Lower lobe of right lung (tissue), 2 donors: ENCODE results near the gene PLEKHG3. TPM values are rescaled to one million over a fixed set of nuclear protein-coding genes. Genes with fewer than 3 reads are reported as not detected.

ENCODE experiments used
- ATAC-seq, 2 donors: fragments of 200-7000 bp; cut with Tn5 transposase; one replicate each; pipeline ENCODE4 v1.9.1; 2020 to 2022; ENCODE audit warnings: mild to moderate bottlenecking in 2 of 2, moderate library complexity in 2 of 2
- DNase-seq: peaks from one replicate; pipeline ENCODE4 v3.0.0-alpha.2; 2020
- H3K27ac ChIP-seq: fragments of 200-600 bp; one replicate; pipeline ENCODE4 v1.8.0; 2022
- H3K27me3 ChIP-seq: fragments of 200-600 bp; one replicate; pipeline ENCODE4 v1.8.0; 2022; ENCODE audit warnings: low read depth
- H3K36me3 ChIP-seq: fragments of 200-600 bp; one replicate; pipeline ENCODE4 v1.8.0; 2022; ENCODE audit warnings: mild to moderate bottlenecking
- H3K4me1 ChIP-seq: fragments of 200-600 bp; one replicate; pipeline ENCODE4 v1.8.0; 2022
- H3K4me3 ChIP-seq: fragments of 200-600 bp; one replicate; pipeline ENCODE4 v1.8.0; 2022; ENCODE audit warnings: mild to moderate bottlenecking
- H3K9me3 ChIP-seq: fragments of 200-600 bp; one replicate; pipeline ENCODE4 v1.8.0; 2022
- CTCF ChIP-seq: fragments of 200-600 bp; IDR thresholded peaks from one replicate; pipeline ENCODE4 v1.8.0; 2022; ENCODE audit warnings: antibody characterized with exemption, mild to moderate bottlenecking
- intact Hi-C: fragments of 100-400 bp; cut with DNase I; formaldehyde crosslinking; loops from one replicate; pipeline ENCODE4 v1.11.0; 2022
- total RNA-seq: library from RNA; stranded (reverse); fragmentation: NEBNext Ultra II Directional; extraction: Animal tissue kit (Norgen Biotek cat#: 25700); gene quantifications from one replicate; pipeline ENCODE4 v1.2.1, GENCODE V29; 2021
- donor health status: DM: no; HTN: yes; CAD: no; lungs with severe emphysema.

PLEKHG3 gene
- total RNA-seq, 1 donor from 2014 or later, result 33.1 TPM

GRCh38 chr14:64711039-64711438 is 6.8 kb downstream of the PLEKHG3 start:
- Histone ChIP-seq H3K9me3 (no peaks in the 10 kb centered on the region), H3K27me3 (no peaks in the 10 kb centered on the region), H3K36me3 (no peaks in the 10 kb centered on the region), H3K4me1 (peaks cover 47% of the 10 kb centered on the region), H3K27ac (no peak overlapping the region), H3K4me3 (no peak overlapping the region)
- ATAC-seq (no peak), DNase-seq (no peak)
- intact Hi-C loops, result no loop called here
- no peak for TF ChIP-seq CTCF

DNA sequence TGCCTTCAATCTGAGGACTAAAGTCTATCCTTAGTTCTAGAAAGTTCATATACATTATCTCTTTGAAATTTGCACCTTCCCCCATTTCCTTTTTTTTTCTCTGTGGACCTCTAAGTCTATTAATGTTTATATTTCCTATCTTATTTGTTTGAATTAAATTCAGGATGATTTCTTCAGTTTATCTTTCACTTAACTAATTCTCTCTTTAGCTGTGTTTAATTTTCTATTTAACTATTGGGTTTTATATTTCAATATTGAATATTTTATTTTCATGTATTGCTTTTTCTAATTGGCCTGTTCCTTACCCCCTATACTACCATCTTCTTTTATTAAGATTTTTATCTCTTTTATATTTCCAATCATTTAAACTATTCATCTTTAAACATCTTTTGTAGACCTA is 9.5 kb downstream of the PLEKHG3 start:
- TF ChIP-seq CTCF, result no peak
- Histone ChIP-seq H3K27me3 (no peaks in the 10 kb centered on the region), H3K36me3 (no peaks in the 10 kb centered on the region), H3K9me3 (no peaks in the 10 kb centered on the region), H3K27ac (no peak overlapping the region), H3K4me3 (no peak overlapping the region), H3K4me1 (peaks cover 44% of the 10 kb centered on the region)
- intact Hi-C loops, result no loop called here
- ATAC-seq (no peak), DNase-seq (no peak)

GRCh38 chr14:64714432-64715025 is 10.3 kb downstream of the PLEKHG3 start:
- ATAC-seq, result no peak
- intact Hi-C loops, result no loop called here
- no peak for DNase-seq
- Histone ChIP-seq H3K27me3 (no peaks in the 10 kb centered on the region), H3K27ac (no peak overlapping the region), H3K4me1 (peaks cover 44% of the 10 kb centered on the region), H3K9me3 (no peaks in the 10 kb centered on the region), H3K36me3 (no peaks in the 10 kb centered on the region), H3K4me3 (no peak overlapping the region)
- TF ChIP-seq CTCF, result no peak

DNA sequence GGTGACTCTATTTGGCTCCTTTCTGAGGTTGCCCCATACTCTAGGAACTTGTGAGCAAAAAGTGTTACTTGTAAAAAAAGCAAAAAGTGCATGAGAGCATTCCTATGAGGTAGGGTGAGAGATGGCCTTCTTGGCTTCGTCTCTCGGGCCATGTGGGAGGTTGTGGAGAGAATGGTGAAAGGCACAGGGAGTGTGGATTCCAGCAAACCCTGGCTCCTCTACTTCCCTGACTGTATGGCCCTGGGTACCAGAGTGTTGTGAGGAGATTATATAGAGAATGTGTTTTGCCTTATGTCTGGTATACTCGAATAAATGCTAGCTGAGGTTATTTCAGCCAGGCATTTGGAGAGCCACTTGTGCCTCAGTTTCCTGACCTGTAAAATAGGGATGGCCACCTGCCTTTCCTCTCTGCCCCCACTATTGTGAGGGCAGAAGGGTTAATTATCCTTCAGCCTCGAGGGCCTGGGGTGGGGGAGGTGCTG is 11.0 kb downstream of the PLEKHG3 start:
- Histone ChIP-seq H3K4me3 (no peak overlapping the region), H3K9me3 (no peaks in the 10 kb centered on the region), H3K27me3 (no peaks in the 10 kb centered on the region), H3K4me1 (peaks cover 51% of the 10 kb centered on the region), H3K36me3 (no peaks in the 10 kb centered on the region), H3K27ac (no peak overlapping the region)
- ATAC-seq (no peak), DNase-seq (no peak)
- TF ChIP-seq CTCF, result no peak
- intact Hi-C loops, result no loop called here

DNA sequence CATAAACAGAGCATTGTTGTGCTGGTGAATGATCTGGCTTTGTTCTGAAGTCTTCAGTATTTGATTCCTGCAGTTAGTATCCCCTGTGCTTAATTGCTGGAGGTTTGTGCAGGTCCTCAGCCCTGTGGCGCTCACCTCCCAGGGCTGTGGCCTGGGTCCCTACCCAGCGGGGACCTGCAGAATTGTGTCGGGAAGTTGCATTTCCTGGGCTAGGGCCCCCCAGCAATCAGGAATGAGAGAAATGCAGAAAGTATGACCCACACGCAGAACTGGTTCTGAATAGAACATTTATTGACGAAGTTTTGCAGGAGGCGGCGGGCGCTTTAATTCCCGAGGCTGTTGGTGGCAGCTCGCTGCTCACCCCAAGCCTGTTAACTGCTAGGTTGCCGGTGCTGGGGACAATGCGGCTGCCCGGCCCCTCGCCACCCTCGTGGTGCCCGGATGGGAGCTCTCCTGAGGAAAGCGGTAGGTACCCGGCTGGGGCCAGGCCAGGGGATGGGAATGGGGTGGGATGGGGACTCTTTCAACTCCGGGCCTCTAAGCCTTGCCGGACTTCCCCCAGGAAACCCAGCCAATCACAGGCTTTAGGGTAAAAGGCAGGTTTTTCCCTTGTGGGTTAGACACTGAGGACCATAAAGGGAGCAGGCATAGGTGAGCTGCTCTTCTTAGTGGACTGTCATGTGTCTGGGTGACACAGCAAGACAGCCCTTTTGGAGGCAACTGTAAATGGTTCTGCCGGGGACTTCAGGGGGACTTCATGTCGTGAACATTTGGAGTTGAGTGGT is 11.6 kb downstream of the PLEKHG3 start:
- H3K4me3 ChIP-seq, result peak overlapping the region; percentile 33
- no peak for TF ChIP-seq CTCF
- ATAC-seq (peak; percentile 49 to 53), DNase-seq (no peak)
- H3K27ac ChIP-seq, result peak overlapping the region; percentile 44
- no peaks in the 10 kb centered on the region for H3K9me3 ChIP-seq
- H3K36me3 ChIP-seq, result no peaks in the 10 kb centered on the region
- H3K27me3 ChIP-seq, result no peaks in the 10 kb centered on the region
- intact Hi-C loops, result no loop called here
- H3K4me1 ChIP-seq, result peaks cover 54% of the 10 kb centered on the region
